OCI-LY7 (cell line): ENCODE results near the gene MYT1.

Experiments
- CTCF ChIP-seq: fragments of 200-600 bp; sonication (generic); conservative IDR thresholded peaks from 2 replicates; pipeline ENCODE4 v1.5.1; 2014; ENCODE audit warnings: mild to moderate bottlenecking, antibody characterized with exemption, low read length, moderate library complexity, mixed read lengths
- EZH2phosphoT487 ChIP-seq: fragments of 200-600 bp; sonication (generic); IDR thresholded peaks from 2 replicates; pipeline ENCODE4 v1.6.1; 2018; ENCODE audit warnings: low read depth, borderline replicate concordance, mild to moderate bottlenecking, mixed run types, antibody characterized with exemption, low read length, moderate library complexity, mixed read lengths

- TF ChIP-seq CTCF, result no peak
- TF ChIP-seq EZH2phosphoT487, result no peak
Observed at GRCh38 chr20:64276817-64277216, 112.6 kb downstream of the MYT1 start.
